ENCODE data around the gene JAKMIP3.

DNA sequence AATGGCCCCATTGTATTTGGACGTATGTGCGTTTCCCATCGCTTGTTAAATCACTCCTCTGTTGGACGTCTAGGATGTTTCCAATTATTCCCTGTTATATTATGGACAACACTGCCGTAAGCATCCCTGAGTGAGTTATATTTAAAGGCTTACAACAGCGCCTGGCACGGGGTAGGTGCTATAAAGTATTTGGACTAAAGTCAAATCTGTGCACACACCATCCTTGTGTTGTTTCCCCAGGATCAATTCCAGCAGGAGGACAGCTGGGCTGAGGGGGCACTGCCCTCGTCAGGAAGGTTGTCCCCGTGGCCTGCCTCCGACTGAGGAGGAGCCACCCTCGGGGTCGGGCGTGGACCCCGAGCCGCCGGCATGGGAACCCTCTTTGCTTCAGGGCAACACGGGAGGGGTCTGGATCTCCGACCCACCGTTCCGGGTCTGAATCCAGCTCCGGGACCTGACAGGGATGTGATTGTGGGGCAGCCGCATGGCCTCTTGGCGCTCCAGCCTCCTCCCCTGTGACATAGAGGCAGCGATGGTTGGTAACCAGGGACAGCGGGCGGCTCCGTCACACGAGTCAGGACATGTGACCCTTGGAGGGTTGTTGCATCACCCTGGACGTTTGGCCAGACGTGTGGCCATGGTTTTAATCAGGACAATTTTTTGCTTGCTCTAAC lies 1.5 kb upstream of the JAKMIP3 start:
- TF ChIP-seq BHLHE40 (IDR thresholded peaks at IDR 0.05; ENCODE audit: borderline replicate concordance), result no peak
- no peak for TF ChIP-seq SP1 (IDR thresholded peaks at IDR 0.05)
- no peak for TF ChIP-seq ARNT (IDR thresholded peaks at IDR 0.05)
- TF ChIP-seq LEF1 (IDR thresholded peaks at IDR 0.05; ENCODE audit: borderline replicate concordance), result no peak
- no peak for TF ChIP-seq FOXK2 (IDR thresholded peaks at IDR 0.05)
- no peak for TF ChIP-seq FOXA1 (IDR thresholded peaks at IDR 0.05)

Data from HEK293T (cell line).